K562 (cell line): ENCODE data around the gene GJA4. TPM values are rescaled to one million over a fixed set of nuclear protein-coding genes. Genes with fewer than 3 reads are reported as not detected.
A peak's percentile ranks its signal among the peaks of the same experiment; 100 is the strongest.

Experiments
- BCLAF1 ChIP-seq, 2 experiments: fragments of 450-650 bp in 1 of 2; IDR thresholded peaks; 2 replicates each; pipeline ENCODE4 v1.6.1; 2011 to 2017; ENCODE audit warnings: low read depth in 2 of 2, antibody characterized with exemption in 1 of 2, borderline replicate concordance in 1 of 2, low read length in 1 of 2, mild to moderate bottlenecking in 1 of 2, mixed read lengths in 1 of 2; ENCODE audit not compliant: control insufficient read depth in 1 of 2
- EGR1 ChIP-seq: fragments of 450-650 bp; conservative IDR thresholded peaks from 2 replicates; pipeline ENCODE4 v1.6.1; 2017; ENCODE audit warnings: mild to moderate bottlenecking
- MIER1 ChIP-seq: fragments of 450-650 bp; IDR thresholded peaks from 2 replicates; pipeline ENCODE4 v1.6.1; 2016; ENCODE audit warnings: antibody characterized with exemption, mild to moderate bottlenecking, low read depth
- MTA1 ChIP-seq: fragments of 450-650 bp; IDR thresholded peaks from 2 replicates; pipeline ENCODE4 v1.6.1; 2017; ENCODE audit warnings: borderline replicate concordance
- NCOA2 ChIP-seq, 2 experiments: fragments of 450-650 bp; IDR thresholded peaks; 2 replicates each; pipeline ENCODE4 v1.6.1; 2018; ENCODE audit warnings: mild to moderate bottlenecking in 2 of 2, moderate library complexity in 1 of 2; ENCODE audit not compliant: partially characterized antibody in 2 of 2
- PHF21A ChIP-seq: fragments of 450-650 bp; IDR thresholded peaks from 2 replicates; pipeline ENCODE4 v1.6.1; 2017; ENCODE audit warnings: low read depth, borderline replicate concordance
- POLR2AphosphoS5 ChIP-seq: IDR thresholded peaks from 2 replicates; pipeline ENCODE4 v1.6.1; 2011; ENCODE audit warnings: mild to moderate bottlenecking, low read depth, low read length, moderate library complexity; ENCODE audit not compliant: control insufficient read depth, insufficient read depth
- RUNX1 ChIP-seq: sonication (generic); IDR thresholded peaks from 2 replicates; pipeline ENCODE4 v1.6.1; 2016; ENCODE audit warnings: antibody characterized with exemption, low read depth
- SMARCE1 ChIP-seq: fragments of 450-650 bp; IDR thresholded peaks from 2 replicates; pipeline ENCODE4 v1.7.1; 2016; ENCODE audit warnings: mild to moderate bottlenecking
- ZBTB33 ChIP-seq: sonication (generic); formaldehyde crosslinking; IDR thresholded peaks from 2 replicates; pipeline ENCODE4 v1.8.1; 2023; ENCODE audit warnings: mild to moderate bottlenecking, missing genetic modification reagents
- ZFP36 ChIP-seq: fragments of 150-350 bp; IDR thresholded peaks from 2 replicates; pipeline ENCODE4 v1.6.1; 2018; ENCODE audit warnings: low read length, low read depth; ENCODE audit not compliant: partially characterized antibody
- ZNF175 ChIP-seq: fragments of 200-800 bp; sonication (Bioruptor generic); IDR thresholded peaks from 2 replicates; pipeline ENCODE4 v1.6.1; 2016; ENCODE audit warnings: low read depth, mild to moderate bottlenecking, missing genetic modification characterization, missing compliant biosample characterization
- ZNF449 ChIP-seq: fragments of 250-450 bp; sonication (Bioruptor Pico); IDR thresholded peaks from 2 replicates; pipeline ENCODE4 v1.8.0; 2022; ENCODE audit warnings: moderate library complexity, mild to moderate bottlenecking, inconsistent platforms
- ZNF609 ChIP-seq: sonication (generic); formaldehyde crosslinking; IDR thresholded peaks from 2 replicates; pipeline ENCODE4 v1.8.1; 2023; ENCODE audit warnings: missing genetic modification reagents, mild to moderate bottlenecking, borderline replicate concordance
- polyA plus RNA-seq, 8 experiments: library from polyadenylated mRNA; depleted of rRNA in 4 of 8; stranded (reverse) in 5 of 8; unstranded in 3 of 8; fragments of >200 nt; fragmentation: Nextera tagmentation in 2 of 8; fragmentation: Illumina TruSeq in 1 of 8; extraction: Ambion mirVana in 2 of 8; extraction: Trizol in 1 of 8; gene quantifications; 2 replicates each; pipeline versions ENCODE4 v1.2.1 to v1.2.3, GENCODE V29; 2011 to 2014; ENCODE audit warnings: inconsistent platforms in 1 of 8, missing spikeins in 1 of 8
- total RNA-seq, 7 experiments: library from RNA; depleted of rRNA in 6 of 7; stranded (reverse); fragments of >200 nt in 6 of 7; fragmentation: Illumina TruSeq in 2 of 7; extraction: Trizol in 2 of 7; gene quantifications; 2 replicates each; pipeline versions ENCODE4 v1.2.1 to v1.2.3, GENCODE V29; 2011 to 2021; ENCODE audit warnings: low replicate concordance in 1 of 7

Gene GJA4
- total and polyA plus RNA-seq, 9 of the 15 experiments (the other 6 are each of a cell fraction or from before 2014, with no cell fraction given): 0.16 to 0.24 TPM; not detected in 7

GRCh38 chr1:34843392-34844251 lies 50.8 kb downstream of the GJA4 start (continued):
- TF ChIP-seq ZNF609 (CRISPR knock-in tag) (peak; percentile 74; the same call in 1 of the 2 replicates), ZBTB33 (CRISPR knock-in tag) (peak; percentile 61; the same call in 1 of the 2 replicates), NCOA2 (IDR thresholded peaks at IDR 0.05; ENCODE audit: partially characterized antibody in 2 of 2) (peak in 1 of 2 experiments; percentile 65), MIER1 (no peak), EGR1 (0 out of 2 replicates have a peak, but pooled peaks have one; percentile 17), SMARCE1 (peak; percentile 89), PHF21A (0 out of 2 replicates have a peak, but pooled peaks have one; percentile 51), ZNF175 (CRISPR knock-in tag) (peak; percentile 98), BCLAF1 (IDR thresholded peaks at IDR 0.05; ENCODE audit: borderline replicate concordance in 1 of 2, control insufficient read depth in 1 of 2, low read depth in 2 of 2, low read length in 1 of 2) (no peak), MTA1 (peak; percentile 65), RUNX1 (peak; percentile 69; the same call in 1 of the 2 replicates), POLR2AphosphoS5 (peak; percentile 97), ZNF449 (CRISPR knock-in tag) (peak; percentile 68; the same call in 1 of the 2 replicates), ZFP36 (peak; percentile 49)
